ENCODE results near the gene KRTAP10-1. TPM values are rescaled to one million over a fixed set of nuclear protein-coding genes. Genes with fewer than 3 reads are reported as not detected.

The KRTAP10-1 gene
- total and polyA plus RNA-seq, 2 of the 8 experiments (the other 6 are each of a cell fraction or from before 2014, with no cell fraction given), result 0.08 TPM; not detected in 1

DNA sequence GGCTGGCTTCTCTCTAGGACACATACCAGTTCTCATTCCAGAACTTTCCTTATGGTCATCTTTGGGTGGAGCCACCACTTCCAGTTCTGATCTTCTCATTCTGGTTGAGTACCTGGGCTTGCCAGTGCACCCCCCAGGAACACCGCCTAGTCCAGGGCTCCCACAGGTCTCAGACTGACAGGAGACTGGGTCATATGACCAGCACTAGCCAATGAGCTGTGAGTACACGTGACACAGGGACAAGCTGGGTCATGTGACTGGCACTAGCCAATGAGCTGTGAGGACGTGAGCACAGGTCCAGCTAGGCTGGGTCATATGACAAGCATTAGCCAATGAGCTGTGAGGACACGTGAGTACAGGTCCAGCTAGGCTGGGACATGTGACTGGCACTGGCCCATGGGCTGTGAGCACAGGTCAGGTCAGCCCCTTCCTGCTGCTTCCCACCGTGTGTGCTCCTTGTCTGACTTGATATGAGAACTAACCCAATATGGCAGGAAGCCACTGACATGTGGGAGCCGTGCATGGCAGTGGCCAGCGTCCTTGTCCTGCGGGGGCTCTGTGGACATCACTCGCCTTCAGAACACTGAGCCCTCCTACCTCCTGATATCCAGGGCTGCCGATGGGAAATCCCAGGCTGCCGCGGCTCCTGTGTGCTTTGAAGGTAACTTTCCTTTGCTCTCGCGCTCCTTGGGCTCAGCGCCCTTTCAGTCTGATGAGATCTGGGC is 22.7 kb downstream of the KRTAP10-1 start (continued):
- TF ChIP-seq HDAC2 (IDR thresholded peaks at IDR 0.05; ENCODE audit: borderline replicate concordance in 1 of 2, low read depth in 2 of 2, low read length in 2 of 2), result no peak
- TF ChIP-seq SP4 (IDR thresholded peaks at IDR 0.05; ENCODE audit: low read length), result no peak
- TF ChIP-seq, protein P1, sequence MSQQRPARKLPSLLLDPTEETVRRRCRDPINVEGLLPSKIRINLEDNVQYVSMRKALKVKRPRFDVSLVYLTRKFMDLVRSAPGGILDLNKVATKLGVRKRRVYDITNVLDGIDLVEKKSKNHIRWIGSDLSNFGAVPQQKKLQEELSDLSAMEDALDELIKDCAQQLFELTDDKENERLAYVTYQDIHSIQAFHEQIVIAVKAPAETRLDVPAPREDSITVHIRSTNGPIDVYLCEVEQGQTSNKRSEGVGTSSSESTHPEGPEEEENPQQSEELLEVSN (IDR thresholded peaks at IDR 0.05), result 0 out of 2 replicates have a peak, but pooled peaks have one; percentile 38
- peak; percentile 87 for TF ChIP-seq POLR2AphosphoS5 (IDR thresholded peaks at IDR 0.05; ENCODE audit: low read depth, low read length)
- TF ChIP-seq TAF1 (IDR thresholded peaks at IDR 0.05; ENCODE audit: low read depth, low read length), result no peak
- TF ChIP-seq YY1 (IDR thresholded peaks at IDR 0.05; ENCODE audit: low read depth, low read length), result no peak
- no peak for TF ChIP-seq SP2 (IDR thresholded peaks at IDR 0.05; ENCODE audit: low read length)
- no peak for TF ChIP-seq CEBPB (IDR thresholded peaks at IDR 0.05; ENCODE audit: low read depth, low read length)
- TF ChIP-seq RNF2 (IDR thresholded peaks at IDR 0.05; ENCODE audit: borderline replicate concordance, low read depth, low read length, missing control alignments, poor library complexity, severe bottlenecking), result no peak
- TF ChIP-seq JUN (IDR thresholded peaks at IDR 0.05; ENCODE audit: low read depth, low read length), result no peak
- no peak for TF ChIP-seq POU5F1 (IDR thresholded peaks at IDR 0.05; ENCODE audit: low read depth, low read length)
- TF ChIP-seq RFX5 (IDR thresholded peaks at IDR 0.05; ENCODE audit: borderline replicate concordance, low read depth, low read length), result no peak

Measured in H1 (cell line).